ENCODE measurements around the gene IPO9.

DNA sequence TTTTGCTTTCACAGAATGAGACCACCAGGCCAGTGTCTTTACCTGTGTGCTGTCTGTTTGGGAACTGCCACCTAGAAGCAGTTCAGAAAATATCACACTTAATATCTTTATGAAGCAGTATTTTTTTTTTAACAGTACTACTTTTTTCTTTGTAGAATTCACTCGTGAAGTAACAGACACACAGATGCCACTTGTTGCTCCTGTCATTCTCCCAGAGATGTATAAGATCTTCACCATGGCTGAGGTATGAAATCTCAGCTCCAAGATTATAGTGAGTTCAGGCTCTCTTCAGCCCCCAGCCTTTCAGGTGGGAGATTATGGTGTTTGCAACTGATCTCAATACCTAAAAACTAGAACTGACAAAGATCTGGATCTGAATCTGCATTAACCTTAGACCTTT lies 23.0 kb downstream of the IPO9 start:
- TF ChIP-seq, protein P1, sequence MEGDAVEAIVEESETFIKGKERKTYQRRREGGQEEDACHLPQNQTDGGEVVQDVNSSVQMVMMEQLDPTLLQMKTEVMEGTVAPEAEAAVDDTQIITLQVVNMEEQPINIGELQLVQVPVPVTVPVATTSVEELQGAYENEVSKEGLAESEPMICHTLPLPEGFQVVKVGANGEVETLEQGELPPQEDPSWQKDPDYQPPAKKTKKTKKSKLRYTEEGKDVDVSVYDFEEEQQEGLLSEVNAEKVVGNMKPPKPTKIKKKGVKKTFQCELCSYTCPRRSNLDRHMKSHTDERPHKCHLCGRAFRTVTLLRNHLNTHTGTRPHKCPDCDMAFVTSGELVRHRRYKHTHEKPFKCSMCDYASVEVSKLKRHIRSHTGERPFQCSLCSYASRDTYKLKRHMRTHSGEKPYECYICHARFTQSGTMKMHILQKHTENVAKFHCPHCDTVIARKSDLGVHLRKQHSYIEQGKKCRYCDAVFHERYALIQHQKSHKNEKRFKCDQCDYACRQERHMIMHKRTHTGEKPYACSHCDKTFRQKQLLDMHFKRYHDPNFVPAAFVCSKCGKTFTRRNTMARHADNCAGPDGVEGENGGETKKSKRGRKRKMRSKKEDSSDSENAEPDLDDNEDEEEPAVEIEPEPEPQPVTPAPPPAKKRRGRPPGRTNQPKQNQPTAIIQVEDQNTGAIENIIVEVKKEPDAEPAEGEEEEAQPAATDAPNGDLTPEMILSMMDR (conservative IDR thresholded peaks at IDR 0.05; ENCODE audit: low read depth in 2 of 2), result no peak
- no peak for TF ChIP-seq POLR2AphosphoS5 (IDR thresholded peaks at IDR 0.05; ENCODE audit: low read depth)
- no peak for TF ChIP-seq EZH2 (IDR thresholded peaks at IDR 0.05; ENCODE audit: low read depth, unreplicated experiment)
- TF ChIP-seq, protein P2, sequence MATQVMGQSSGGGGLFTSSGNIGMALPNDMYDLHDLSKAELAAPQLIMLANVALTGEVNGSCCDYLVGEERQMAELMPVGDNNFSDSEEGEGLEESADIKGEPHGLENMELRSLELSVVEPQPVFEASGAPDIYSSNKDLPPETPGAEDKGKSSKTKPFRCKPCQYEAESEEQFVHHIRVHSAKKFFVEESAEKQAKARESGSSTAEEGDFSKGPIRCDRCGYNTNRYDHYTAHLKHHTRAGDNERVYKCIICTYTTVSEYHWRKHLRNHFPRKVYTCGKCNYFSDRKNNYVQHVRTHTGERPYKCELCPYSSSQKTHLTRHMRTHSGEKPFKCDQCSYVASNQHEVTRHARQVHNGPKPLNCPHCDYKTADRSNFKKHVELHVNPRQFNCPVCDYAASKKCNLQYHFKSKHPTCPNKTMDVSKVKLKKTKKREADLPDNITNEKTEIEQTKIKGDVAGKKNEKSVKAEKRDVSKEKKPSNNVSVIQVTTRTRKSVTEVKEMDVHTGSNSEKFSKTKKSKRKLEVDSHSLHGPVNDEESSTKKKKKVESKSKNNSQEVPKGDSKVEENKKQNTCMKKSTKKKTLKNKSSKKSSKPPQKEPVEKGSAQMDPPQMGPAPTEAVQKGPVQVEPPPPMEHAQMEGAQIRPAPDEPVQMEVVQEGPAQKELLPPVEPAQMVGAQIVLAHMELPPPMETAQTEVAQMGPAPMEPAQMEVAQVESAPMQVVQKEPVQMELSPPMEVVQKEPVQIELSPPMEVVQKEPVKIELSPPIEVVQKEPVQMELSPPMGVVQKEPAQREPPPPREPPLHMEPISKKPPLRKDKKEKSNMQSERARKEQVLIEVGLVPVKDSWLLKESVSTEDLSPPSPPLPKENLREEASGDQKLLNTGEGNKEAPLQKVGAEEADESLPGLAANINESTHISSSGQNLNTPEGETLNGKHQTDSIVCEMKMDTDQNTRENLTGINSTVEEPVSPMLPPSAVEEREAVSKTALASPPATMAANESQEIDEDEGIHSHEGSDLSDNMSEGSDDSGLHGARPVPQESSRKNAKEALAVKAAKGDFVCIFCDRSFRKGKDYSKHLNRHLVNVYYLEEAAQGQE (IDR thresholded peaks at IDR 0.05; ENCODE audit: unreplicated experiment), result no peak
- TF ChIP-seq, protein P3, sequence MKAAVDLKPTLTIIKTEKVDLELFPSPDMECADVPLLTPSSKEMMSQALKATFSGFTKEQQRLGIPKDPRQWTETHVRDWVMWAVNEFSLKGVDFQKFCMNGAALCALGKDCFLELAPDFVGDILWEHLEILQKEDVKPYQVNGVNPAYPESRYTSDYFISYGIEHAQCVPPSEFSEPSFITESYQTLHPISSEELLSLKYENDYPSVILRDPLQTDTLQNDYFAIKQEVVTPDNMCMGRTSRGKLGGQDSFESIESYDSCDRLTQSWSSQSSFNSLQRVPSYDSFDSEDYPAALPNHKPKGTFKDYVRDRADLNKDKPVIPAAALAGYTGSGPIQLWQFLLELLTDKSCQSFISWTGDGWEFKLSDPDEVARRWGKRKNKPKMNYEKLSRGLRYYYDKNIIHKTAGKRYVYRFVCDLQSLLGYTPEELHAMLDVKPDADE (IDR thresholded peaks at IDR 0.05), result no peak
- TF ChIP-seq JUNB (IDR thresholded peaks at IDR 0.05; ENCODE audit: unreplicated experiment), result no peak
- no peak for TF ChIP-seq ZNF114 (CRISPR knock-in tag; IDR thresholded peaks at IDR 0.05)
- TF ChIP-seq CREB1 (CRISPR knock-in tag; IDR thresholded peaks at IDR 0.05; ENCODE audit: low read depth), result no peak
- TF ChIP-seq STAT1 (IDR thresholded peaks at IDR 0.05; ENCODE audit: unreplicated experiment), result no peak

All from GM23338 (cell line).